Fibroblast of skin of left quadriceps (primary cell): ENCODE data around the gene REEP5.

Source experiments
- DNase-seq, 2 experiments: peaks; one replicate each; pipeline ENCODE4 v3.0.0-alpha.2; 2013; ENCODE audit warnings: low read depth in 2 of 2

REEP5 gene

DNA sequence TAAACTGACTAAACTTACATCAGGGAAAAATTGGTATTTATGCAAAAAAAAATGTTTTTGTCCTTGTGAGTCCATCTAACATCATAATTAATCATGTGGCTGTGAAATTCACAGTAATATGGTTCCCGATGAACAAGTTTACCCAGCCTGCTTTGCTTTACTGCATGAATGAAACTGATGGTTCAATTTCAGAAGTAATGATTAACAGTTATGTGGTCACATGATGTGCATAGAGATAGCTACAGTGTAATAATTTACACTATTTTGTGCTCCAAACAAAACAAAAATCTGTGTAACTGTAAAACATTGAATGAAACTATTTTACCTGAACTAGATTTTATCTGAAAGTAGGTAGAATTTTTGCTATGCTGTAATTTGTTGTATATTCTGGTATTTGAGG, 77.5 kb downstream of the REEP5 start:
- no peak for DNase-seq

GRCh38 chr5:112833971-112834370, 88.1 kb downstream of the REEP5 start:
- no peak for DNase-seq

DNA sequence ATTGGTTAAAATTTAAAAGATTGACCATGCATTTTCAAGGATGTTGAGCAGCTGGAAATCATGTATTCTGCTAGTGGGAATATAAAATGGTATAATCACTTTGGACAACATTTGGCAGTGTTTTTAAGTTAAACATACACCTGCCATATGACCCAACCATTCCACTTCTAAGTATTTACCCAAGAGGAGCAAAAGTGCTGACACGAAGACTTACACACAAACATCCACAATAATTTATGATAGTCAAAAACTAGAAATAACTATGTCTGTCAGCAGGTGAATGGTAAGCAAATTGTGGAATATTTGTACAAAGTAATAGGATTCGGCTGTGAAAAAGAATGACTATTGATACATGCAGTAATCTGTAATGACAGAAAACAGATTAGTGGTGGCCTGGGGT, 91.6 kb downstream of the REEP5 start:
- no peak for DNase-seq
